ENCODE data around the gene SMYD3.

Gene SMYD3

GRCh38 chr1:246311461-246311860 is 195.6 kb downstream of the SMYD3 start:
- H3K36me3 ChIP-seq (ENCODE audit: control insufficient read depth in 2 of 2, insufficient read depth in 1 of 2, low read length in 2 of 2), result no peaks in the 10 kb centered on the region
- ChIA-PET CTCF (interaction anchor here (0.6 kb wide), 2 partner anchors 95 to 295 kb away, joined by 3 to 4 read pairs; no protein-coding TSS in a partner anchor), POLR2A (no interaction called here)
- no peaks in the 10 kb centered on the region for H3K4me1 ChIP-seq (ENCODE audit: control insufficient read depth, insufficient read depth, low read length)
- H3K4me3 ChIP-seq (ENCODE audit: low read depth, low read length), result no peak overlapping the region
- H3K27ac ChIP-seq (ENCODE audit: extremely low read depth, low read depth, low read length), result no peak overlapping the region
- H3K9me3 ChIP-seq (ENCODE audit: control insufficient read depth, insufficient read depth, low read depth, low read length), result no peaks in the 10 kb centered on the region
- TF ChIP-seq ZNF292 (tag by site-specific recombination; IDR thresholded peaks at IDR 0.05; ENCODE audit: borderline replicate concordance, low read depth) (no peak), ZNF837 (tag by site-specific recombination; IDR thresholded peaks at IDR 0.05) (no peak), ZSCAN16 (tag by site-specific recombination; IDR thresholded peaks at IDR 0.05) (no peak), ZNF610 (tag by site-specific recombination; IDR thresholded peaks at IDR 0.05; ENCODE audit: borderline replicate concordance) (no peak), ZNF280C (tag by site-specific recombination; IDR thresholded peaks at IDR 0.05) (no peak), ZNF621 (tag by site-specific recombination; IDR thresholded peaks at IDR 0.05) (no peak), PRDM10 (tag by site-specific recombination; IDR thresholded peaks at IDR 0.05) (no peak)

- Histone ChIP-seq H3K4me1 (ENCODE audit: control insufficient read depth, insufficient read depth, low read length) (no peaks in the 10 kb centered on the region), H3K4me3 (ENCODE audit: low read depth, low read length) (no peak overlapping the region), H3K36me3 (ENCODE audit: control insufficient read depth in 2 of 2, insufficient read depth in 1 of 2, low read length in 2 of 2) (no peaks in the 10 kb centered on the region), H3K9me3 (ENCODE audit: control insufficient read depth, insufficient read depth, low read depth, low read length) (no peaks in the 10 kb centered on the region), H3K27ac (ENCODE audit: extremely low read depth, low read depth, low read length) (no peak overlapping the region)
- ChIA-PET POLR2A (no interaction called here), CTCF (no interaction called here)
- TF ChIP-seq GFI1B (tag by site-specific recombination; IDR thresholded peaks at IDR 0.05) (no peak), BCL6B (tag by site-specific recombination; IDR thresholded peaks at IDR 0.05) (no peak), TCF7L2 (IDR thresholded peaks at IDR 0.05; ENCODE audit: borderline replicate concordance, low read depth, low read length) (no peak), REPIN1 (tag by site-specific recombination; IDR thresholded peaks at IDR 0.05; ENCODE audit: low read depth) (no peak), ZNF221 (tag by site-specific recombination; IDR thresholded peaks at IDR 0.05; ENCODE audit: borderline replicate concordance) (no peak)
Observed at GRCh38 chr1:246309247-246309884, 197.7 kb downstream of the SMYD3 start.

GRCh38 chr1:246308533-246309075 is 198.5 kb downstream of the SMYD3 start:
- Histone ChIP-seq H3K27ac (ENCODE audit: extremely low read depth, low read depth, low read length) (no peak overlapping the region), H3K4me3 (ENCODE audit: low read depth, low read length) (no peak overlapping the region), H3K4me1 (ENCODE audit: control insufficient read depth, insufficient read depth, low read length) (no peaks in the 10 kb centered on the region), H3K9me3 (ENCODE audit: control insufficient read depth, insufficient read depth, low read depth, low read length) (no peaks in the 10 kb centered on the region), H3K36me3 (ENCODE audit: control insufficient read depth in 2 of 2, insufficient read depth in 1 of 2, low read length in 2 of 2) (no peaks in the 10 kb centered on the region)
- ChIA-PET CTCF (no interaction called here), POLR2A (no interaction called here)
- no peak for TF ChIP-seq ZNF394 (tag by site-specific recombination; IDR thresholded peaks at IDR 0.05; ENCODE audit: borderline replicate concordance)
- no peak for TF ChIP-seq ZNF341 (tag by site-specific recombination; IDR thresholded peaks at IDR 0.05; ENCODE audit: low read depth)
- no peak for TF ChIP-seq ZNF214 (tag by site-specific recombination; IDR thresholded peaks at IDR 0.05; ENCODE audit: borderline replicate concordance)
- no peak for TF ChIP-seq ZBTB49 (tag by site-specific recombination; IDR thresholded peaks at IDR 0.05; ENCODE audit: low read depth)
- TF ChIP-seq ZNF596 (tag by site-specific recombination; IDR thresholded peaks at IDR 0.05), result no peak
- TF ChIP-seq ZNF266 (tag by site-specific recombination; IDR thresholded peaks at IDR 0.05; ENCODE audit: low read depth), result no peak
- no peak for TF ChIP-seq ZNF2 (tag by site-specific recombination; IDR thresholded peaks at IDR 0.05)
- no peak for TF ChIP-seq ZNF701 (tag by site-specific recombination; IDR thresholded peaks at IDR 0.05)
- TF ChIP-seq ZNF155 (tag by site-specific recombination; IDR thresholded peaks at IDR 0.05), result no peak
- TF ChIP-seq ZNF521 (tag by site-specific recombination; IDR thresholded peaks at IDR 0.05), result no peak
